Measurements from ENCODE around the gene SAC3D1. TPM values are rescaled to one million over a fixed set of nuclear protein-coding genes. Genes with fewer than 3 reads are reported as not detected.
A peak's percentile ranks its signal among the peaks of the same experiment; 100 is the strongest.

The SAC3D1 gene
- total and polyA plus RNA-seq, 9 of the 15 experiments (the other 6 are each of a cell fraction or from before 2014, with no cell fraction given), result 0.20 to 35.2 (median 5.8) TPM

DNA sequence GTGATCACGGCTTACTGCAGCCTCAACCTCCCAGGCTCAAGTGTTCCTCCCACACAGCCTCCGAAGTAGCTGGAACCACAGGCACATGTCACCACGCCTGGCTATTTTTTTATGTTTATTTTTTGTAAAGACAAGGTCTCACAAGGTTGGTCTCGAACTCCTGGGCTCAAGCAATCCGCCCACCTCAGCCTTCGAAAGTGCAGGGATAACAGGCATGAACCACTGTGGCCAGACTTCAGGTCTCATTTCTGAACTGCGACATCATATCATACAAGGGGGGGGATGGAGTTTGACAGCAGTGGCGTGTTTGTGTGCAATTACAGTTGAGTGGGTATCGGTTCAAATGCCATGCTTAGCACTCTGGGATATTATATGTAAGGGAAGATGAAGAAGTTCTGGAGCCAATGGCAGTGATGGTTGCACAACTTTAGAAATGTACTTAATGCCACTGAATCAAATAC is 10.4 kb downstream of the SAC3D1 start (continued):
- TF ChIP-seq, protein P1, sequence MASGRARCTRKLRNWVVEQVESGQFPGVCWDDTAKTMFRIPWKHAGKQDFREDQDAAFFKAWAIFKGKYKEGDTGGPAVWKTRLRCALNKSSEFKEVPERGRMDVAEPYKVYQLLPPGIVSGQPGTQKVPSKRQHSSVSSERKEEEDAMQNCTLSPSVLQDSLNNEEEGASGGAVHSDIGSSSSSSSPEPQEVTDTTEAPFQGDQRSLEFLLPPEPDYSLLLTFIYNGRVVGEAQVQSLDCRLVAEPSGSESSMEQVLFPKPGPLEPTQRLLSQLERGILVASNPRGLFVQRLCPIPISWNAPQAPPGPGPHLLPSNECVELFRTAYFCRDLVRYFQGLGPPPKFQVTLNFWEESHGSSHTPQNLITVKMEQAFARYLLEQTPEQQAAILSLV (tag; IDR thresholded peaks at IDR 0.05), result no peak
- TF ChIP-seq BCOR (IDR thresholded peaks at IDR 0.05) (no peak), ETS2 (tag; IDR thresholded peaks at IDR 0.05; ENCODE audit: borderline replicate concordance, poor library complexity, severe bottlenecking) (no peak), STAT5A (IDR thresholded peaks at IDR 0.05; ENCODE audit: borderline replicate concordance, low read length) (no peak), MCM3 (IDR thresholded peaks at IDR 0.05) (no peak), MBD2 (IDR thresholded peaks at IDR 0.05; ENCODE audit: borderline replicate concordance, low read depth) (no peak), CEBPG (CRISPR knock-in tag; IDR thresholded peaks at IDR 0.05) (no peak), CEBPG (tag; conservative IDR thresholded peaks at IDR 0.05 in 1 of 2, IDR thresholded peaks at IDR 0.05 in 1 of 2) (0 out of 4 replicates have a peak, but pooled peaks of 1 of the 2 experiments have one; percentile 19), POLR2A (conservative IDR thresholded peaks at IDR 0.05) (0 out of 2 replicates have a peak, but pooled peaks have one; percentile 20)

DNA sequence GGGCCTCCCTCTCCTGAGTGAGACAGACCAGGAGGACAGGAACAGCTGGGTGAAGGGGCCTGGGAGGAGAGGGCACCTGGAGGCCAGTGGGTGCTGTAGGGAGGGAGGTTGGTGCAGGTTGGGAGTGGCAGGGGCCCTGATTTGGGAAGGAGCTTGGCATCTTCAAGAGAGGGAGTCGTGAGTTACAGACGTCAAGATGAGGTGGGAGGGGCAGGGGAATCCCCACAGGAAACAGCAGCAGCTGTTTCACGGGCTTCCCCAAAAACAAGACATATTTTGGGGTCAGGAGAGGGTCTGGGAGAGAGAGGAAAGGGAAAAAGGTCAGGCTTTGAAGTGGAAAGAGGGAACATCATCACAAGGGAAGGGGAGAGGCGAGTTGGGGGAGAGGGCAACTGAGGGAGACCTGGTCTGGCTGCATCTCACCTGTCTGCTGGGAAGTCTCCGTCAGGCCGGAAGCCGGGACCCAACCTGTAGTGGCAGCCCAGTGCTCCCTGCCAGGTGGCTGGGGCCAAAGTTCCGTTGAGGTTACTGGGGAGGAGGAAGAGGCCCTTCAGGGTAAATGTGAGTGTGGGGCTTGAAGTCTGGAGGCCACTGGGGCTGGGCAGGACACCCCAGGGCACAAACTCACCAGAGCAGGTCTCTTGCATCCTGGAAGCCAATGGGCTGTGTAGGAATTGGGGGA is 13.0 kb downstream of the SAC3D1 start:
- Histone ChIP-seq H3K9me3 (replicated peaks; ENCODE audit: control insufficient read depth, insufficient read depth, low read depth, low read length) (no peaks in the 10 kb centered on the region), H3K4me2 (ENCODE audit: insufficient read depth, low read length) (no peak overlapping the region), H3K27me3 (ENCODE audit: control insufficient read depth in 2 of 2, insufficient read depth in 2 of 2, low read length in 2 of 2) (no peaks in the 10 kb centered on the region; a peak in 2 of 5 replicates), H3K9me1 (ENCODE audit: control insufficient read depth, insufficient read depth, low read length) (no peaks in the 10 kb centered on the region), H3K79me2 (ENCODE audit: control insufficient read depth, insufficient read depth, low read length) (no peaks in the 10 kb centered on the region), H3K4me1 (replicated peaks in 1 of 2; ENCODE audit: control insufficient read depth in 2 of 2, insufficient read depth in 2 of 2, low read length in 2 of 2) (peaks cover 0 to 20% of the 10 kb centered on the region in 2 experiments; a peak in 2 of 5 replicates), H3K4me3 (no peak overlapping the region), H4K20me1 (replicated peaks; ENCODE audit: control insufficient read depth, insufficient read depth, low read length) (no peaks in the 10 kb centered on the region), H3K36me3 (ENCODE audit: control insufficient read depth, insufficient read depth, low read length) (no peaks in the 10 kb centered on the region), H3K27ac (ENCODE audit: extremely low read depth, low read depth, low read length) (no peak overlapping the region), H3K9ac (ENCODE audit: insufficient read depth in 1 of 2, low read depth in 2 of 2, low read length in 2 of 2) (peak overlapping the region in 1 of 2 experiments; percentile 80; a peak in 2 of 4 replicates), H2AFZ (ENCODE audit: low read depth, low read length) (no peak overlapping the region)
- 51% methylated on average over 4 of the region's 8 CpGs for WGBS (ENCODE audit: insufficient coverage, low coverage, missing lambda C conversion rate)
- intact Hi-C loops (cut with micrococcal nuclease), result no loop called here
- FAIRE-seq, result no peak
- no TSS peak for BruUV-seq (replicated peaks)
- no peak for ATAC-seq
- CTCF ChIA-PET (ENCODE audit: low intra/inter-chr PET ratio), result no interaction called here
- in situ Hi-C loops (cut with MboI), result no loop called here
- POLR2A ChIA-PET, result interaction anchor here (0.6 to 1.5 kb wide), 4 partner anchors 13 to 107 kb away, joined by 3 to 7 read pairs (median 4); partner anchors contain the start of gene SAC3D1
- TF ChIP-seq, protein P2, sequence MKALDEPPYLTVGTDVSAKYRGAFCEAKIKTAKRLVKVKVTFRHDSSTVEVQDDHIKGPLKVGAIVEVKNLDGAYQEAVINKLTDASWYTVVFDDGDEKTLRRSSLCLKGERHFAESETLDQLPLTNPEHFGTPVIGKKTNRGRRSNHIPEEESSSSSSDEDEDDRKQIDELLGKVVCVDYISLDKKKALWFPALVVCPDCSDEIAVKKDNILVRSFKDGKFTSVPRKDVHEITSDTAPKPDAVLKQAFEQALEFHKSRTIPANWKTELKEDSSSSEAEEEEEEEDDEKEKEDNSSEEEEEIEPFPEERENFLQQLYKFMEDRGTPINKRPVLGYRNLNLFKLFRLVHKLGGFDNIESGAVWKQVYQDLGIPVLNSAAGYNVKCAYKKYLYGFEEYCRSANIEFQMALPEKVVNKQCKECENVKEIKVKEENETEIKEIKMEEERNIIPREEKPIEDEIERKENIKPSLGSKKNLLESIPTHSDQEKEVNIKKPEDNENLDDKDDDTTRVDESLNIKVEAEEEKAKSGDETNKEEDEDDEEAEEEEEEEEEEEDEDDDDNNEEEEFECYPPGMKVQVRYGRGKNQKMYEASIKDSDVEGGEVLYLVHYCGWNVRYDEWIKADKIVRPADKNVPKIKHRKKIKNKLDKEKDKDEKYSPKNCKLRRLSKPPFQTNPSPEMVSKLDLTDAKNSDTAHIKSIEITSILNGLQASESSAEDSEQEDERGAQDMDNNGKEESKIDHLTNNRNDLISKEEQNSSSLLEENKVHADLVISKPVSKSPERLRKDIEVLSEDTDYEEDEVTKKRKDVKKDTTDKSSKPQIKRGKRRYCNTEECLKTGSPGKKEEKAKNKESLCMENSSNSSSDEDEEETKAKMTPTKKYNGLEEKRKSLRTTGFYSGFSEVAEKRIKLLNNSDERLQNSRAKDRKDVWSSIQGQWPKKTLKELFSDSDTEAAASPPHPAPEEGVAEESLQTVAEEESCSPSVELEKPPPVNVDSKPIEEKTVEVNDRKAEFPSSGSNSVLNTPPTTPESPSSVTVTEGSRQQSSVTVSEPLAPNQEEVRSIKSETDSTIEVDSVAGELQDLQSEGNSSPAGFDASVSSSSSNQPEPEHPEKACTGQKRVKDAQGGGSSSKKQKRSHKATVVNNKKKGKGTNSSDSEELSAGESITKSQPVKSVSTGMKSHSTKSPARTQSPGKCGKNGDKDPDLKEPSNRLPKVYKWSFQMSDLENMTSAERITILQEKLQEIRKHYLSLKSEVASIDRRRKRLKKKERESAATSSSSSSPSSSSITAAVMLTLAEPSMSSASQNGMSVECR (CRISPR knock-in tag; IDR thresholded peaks at IDR 0.05), result no peak
- TF ChIP-seq SMARCA4 (IDR thresholded peaks at IDR 0.05) (no peak), ZNF239 (CRISPR knock-in tag; IDR thresholded peaks at IDR 0.05) (no peak)
- TF ChIP-seq, protein P3, sequence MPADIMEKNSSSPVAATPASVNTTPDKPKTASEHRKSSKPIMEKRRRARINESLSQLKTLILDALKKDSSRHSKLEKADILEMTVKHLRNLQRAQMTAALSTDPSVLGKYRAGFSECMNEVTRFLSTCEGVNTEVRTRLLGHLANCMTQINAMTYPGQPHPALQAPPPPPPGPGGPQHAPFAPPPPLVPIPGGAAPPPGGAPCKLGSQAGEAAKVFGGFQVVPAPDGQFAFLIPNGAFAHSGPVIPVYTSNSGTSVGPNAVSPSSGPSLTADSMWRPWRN (IDR thresholded peaks at IDR 0.05; ENCODE audit: low read depth), result no peak
- TF ChIP-seq, protein P4, sequence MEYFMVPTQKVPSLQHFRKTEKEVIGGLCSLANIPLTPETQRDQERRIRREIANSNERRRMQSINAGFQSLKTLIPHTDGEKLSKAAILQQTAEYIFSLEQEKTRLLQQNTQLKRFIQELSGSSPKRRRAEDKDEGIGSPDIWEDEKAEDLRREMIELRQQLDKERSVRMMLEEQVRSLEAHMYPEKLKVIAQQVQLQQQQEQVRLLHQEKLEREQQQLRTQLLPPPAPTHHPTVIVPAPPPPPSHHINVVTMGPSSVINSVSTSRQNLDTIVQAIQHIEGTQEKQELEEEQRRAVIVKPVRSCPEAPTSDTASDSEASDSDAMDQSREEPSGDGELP (CRISPR knock-in tag; IDR thresholded peaks at IDR 0.05; ENCODE audit: borderline replicate concordance), result peak; percentile 13; the same call in 1 of the 2 replicates
- DNase-seq (ENCODE audit: extremely low read depth in 1 of 4, low spot score in 3 of 4), result no peak
